Measurements from ENCODE around the gene TSHZ2. TPM values are rescaled to one million over a fixed set of nuclear protein-coding genes. Genes with fewer than 3 reads are reported as not detected.

TSHZ2 gene
- polyA plus RNA-seq, 1 donor from 2014 or later = 4.6 TPM

DNA sequence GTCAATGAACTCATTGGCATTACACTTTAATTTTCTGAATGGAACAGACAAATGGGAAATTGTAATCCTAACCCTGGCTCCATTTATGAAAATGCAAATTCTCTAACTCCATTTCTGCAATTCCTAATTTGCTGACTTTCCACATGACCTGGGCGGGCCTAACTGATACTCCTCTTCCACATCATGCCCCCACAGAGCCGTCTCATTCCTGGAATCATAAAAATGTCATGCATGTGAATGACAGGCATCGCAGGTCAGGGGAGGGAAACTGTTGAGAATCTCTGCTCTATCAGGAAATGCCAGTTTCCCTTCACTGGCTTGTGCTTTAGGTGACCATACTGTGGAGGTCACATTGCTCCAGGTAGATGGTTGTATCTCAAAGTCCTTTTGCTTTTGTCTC is 456.4 kb downstream of the TSHZ2 start:
- H3K27ac ChIP-seq (ENCODE audit: low read length) = no peak overlapping the region
- no peaks in the 10 kb centered on the region for H3K9me3 ChIP-seq (ENCODE audit: low read length)
- no peak overlapping the region for H3K4me3 ChIP-seq (ENCODE audit: low read length)
- no peaks in the 10 kb centered on the region for H3F3A ChIP-seq (ENCODE audit: insufficient read depth, low read length, poor library complexity, severe bottlenecking)
- H3K9ac ChIP-seq (ENCODE audit: low read length) = no peak overlapping the region
- no peaks in the 10 kb centered on the region for H3K79me2 ChIP-seq (replicated peaks; ENCODE audit: insufficient read depth, low read length)
- no peaks in the 10 kb centered on the region for H4K20me1 ChIP-seq (ENCODE audit: insufficient read depth)
- no peaks in the 10 kb centered on the region for H3K36me3 ChIP-seq (ENCODE audit: insufficient read depth, low read length)
- no peaks in the 10 kb centered on the region for H3K27me3 ChIP-seq (ENCODE audit: insufficient read depth, low read depth, low read length)
- no peak overlapping the region for H3K4me2 ChIP-seq (ENCODE audit: low read length)
- no peak overlapping the region for H2AFZ ChIP-seq (ENCODE audit: low read depth, low read length)
- TF ChIP-seq POLR2AphosphoS5 (IDR thresholded peaks at IDR 0.05) (no peak), RAD21 (conservative IDR thresholded peaks at IDR 0.05) (no peak), EZH2 (IDR thresholded peaks at IDR 0.05; ENCODE audit: borderline replicate concordance, insufficient read depth, low read length, poor library complexity, severe bottlenecking) (no peak), MXI1 (conservative IDR thresholded peaks at IDR 0.05; ENCODE audit: poor library complexity, severe bottlenecking) (no peak), SMC3 (conservative IDR thresholded peaks at IDR 0.05; ENCODE audit: poor library complexity) (no peak), TAF1 (IDR thresholded peaks at IDR 0.05; ENCODE audit: low read depth) (no peak), EP300 (conservative IDR thresholded peaks at IDR 0.05; ENCODE audit: poor library complexity, severe bottlenecking) (no peak)
- TF ChIP-seq, protein P1, sequence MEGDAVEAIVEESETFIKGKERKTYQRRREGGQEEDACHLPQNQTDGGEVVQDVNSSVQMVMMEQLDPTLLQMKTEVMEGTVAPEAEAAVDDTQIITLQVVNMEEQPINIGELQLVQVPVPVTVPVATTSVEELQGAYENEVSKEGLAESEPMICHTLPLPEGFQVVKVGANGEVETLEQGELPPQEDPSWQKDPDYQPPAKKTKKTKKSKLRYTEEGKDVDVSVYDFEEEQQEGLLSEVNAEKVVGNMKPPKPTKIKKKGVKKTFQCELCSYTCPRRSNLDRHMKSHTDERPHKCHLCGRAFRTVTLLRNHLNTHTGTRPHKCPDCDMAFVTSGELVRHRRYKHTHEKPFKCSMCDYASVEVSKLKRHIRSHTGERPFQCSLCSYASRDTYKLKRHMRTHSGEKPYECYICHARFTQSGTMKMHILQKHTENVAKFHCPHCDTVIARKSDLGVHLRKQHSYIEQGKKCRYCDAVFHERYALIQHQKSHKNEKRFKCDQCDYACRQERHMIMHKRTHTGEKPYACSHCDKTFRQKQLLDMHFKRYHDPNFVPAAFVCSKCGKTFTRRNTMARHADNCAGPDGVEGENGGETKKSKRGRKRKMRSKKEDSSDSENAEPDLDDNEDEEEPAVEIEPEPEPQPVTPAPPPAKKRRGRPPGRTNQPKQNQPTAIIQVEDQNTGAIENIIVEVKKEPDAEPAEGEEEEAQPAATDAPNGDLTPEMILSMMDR (IDR thresholded peaks at IDR 0.05; ENCODE audit: poor library complexity, severe bottlenecking) = no peak
- TF ChIP-seq, protein P2, sequence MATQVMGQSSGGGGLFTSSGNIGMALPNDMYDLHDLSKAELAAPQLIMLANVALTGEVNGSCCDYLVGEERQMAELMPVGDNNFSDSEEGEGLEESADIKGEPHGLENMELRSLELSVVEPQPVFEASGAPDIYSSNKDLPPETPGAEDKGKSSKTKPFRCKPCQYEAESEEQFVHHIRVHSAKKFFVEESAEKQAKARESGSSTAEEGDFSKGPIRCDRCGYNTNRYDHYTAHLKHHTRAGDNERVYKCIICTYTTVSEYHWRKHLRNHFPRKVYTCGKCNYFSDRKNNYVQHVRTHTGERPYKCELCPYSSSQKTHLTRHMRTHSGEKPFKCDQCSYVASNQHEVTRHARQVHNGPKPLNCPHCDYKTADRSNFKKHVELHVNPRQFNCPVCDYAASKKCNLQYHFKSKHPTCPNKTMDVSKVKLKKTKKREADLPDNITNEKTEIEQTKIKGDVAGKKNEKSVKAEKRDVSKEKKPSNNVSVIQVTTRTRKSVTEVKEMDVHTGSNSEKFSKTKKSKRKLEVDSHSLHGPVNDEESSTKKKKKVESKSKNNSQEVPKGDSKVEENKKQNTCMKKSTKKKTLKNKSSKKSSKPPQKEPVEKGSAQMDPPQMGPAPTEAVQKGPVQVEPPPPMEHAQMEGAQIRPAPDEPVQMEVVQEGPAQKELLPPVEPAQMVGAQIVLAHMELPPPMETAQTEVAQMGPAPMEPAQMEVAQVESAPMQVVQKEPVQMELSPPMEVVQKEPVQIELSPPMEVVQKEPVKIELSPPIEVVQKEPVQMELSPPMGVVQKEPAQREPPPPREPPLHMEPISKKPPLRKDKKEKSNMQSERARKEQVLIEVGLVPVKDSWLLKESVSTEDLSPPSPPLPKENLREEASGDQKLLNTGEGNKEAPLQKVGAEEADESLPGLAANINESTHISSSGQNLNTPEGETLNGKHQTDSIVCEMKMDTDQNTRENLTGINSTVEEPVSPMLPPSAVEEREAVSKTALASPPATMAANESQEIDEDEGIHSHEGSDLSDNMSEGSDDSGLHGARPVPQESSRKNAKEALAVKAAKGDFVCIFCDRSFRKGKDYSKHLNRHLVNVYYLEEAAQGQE (IDR thresholded peaks at IDR 0.05; ENCODE audit: borderline replicate concordance) = no peak
- H3K9me2 ChIP-seq (ENCODE audit: insufficient read depth, low read length) = no peaks in the 10 kb centered on the region

DNA sequence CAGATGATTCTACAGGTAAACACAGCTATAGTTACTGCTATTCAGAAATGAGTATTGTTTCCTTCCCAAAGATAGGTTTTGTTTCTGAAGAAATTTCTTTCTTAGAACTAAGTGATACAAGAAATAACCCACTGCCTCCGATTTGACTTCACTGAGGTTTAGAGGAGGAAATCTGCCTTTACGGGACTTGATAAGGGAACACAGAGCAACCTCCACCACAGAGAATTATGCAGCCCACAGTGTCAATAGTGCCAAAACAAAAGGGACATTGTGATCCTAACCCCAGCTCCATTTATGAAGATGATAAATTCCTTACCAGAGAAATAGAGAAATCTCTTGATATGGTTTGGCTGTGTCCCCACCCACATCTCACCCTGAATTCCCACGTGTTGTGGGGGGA is 456.8 kb downstream of the TSHZ2 start:
- Histone ChIP-seq H2AFZ (ENCODE audit: low read depth, low read length) (no peak overlapping the region), H3K27ac (ENCODE audit: low read length) (no peak overlapping the region), H3F3A (ENCODE audit: insufficient read depth, low read length, poor library complexity, severe bottlenecking) (no peaks in the 10 kb centered on the region), H3K9me3 (ENCODE audit: low read length) (no peaks in the 10 kb centered on the region), H3K79me2 (replicated peaks; ENCODE audit: insufficient read depth, low read length) (no peaks in the 10 kb centered on the region), H4K20me1 (ENCODE audit: insufficient read depth) (no peaks in the 10 kb centered on the region), H3K4me2 (ENCODE audit: low read length) (no peak overlapping the region), H3K27me3 (ENCODE audit: insufficient read depth, low read depth, low read length) (no peaks in the 10 kb centered on the region), H3K9me2 (ENCODE audit: insufficient read depth, low read length) (no peaks in the 10 kb centered on the region), H3K36me3 (ENCODE audit: insufficient read depth, low read length) (no peaks in the 10 kb centered on the region), H3K4me3 (ENCODE audit: low read length) (no peak overlapping the region), H3K9ac (ENCODE audit: low read length) (no peak overlapping the region)
- no peak for TF ChIP-seq MXI1 (conservative IDR thresholded peaks at IDR 0.05; ENCODE audit: poor library complexity, severe bottlenecking)
- no peak for TF ChIP-seq TAF1 (IDR thresholded peaks at IDR 0.05; ENCODE audit: low read depth)
- TF ChIP-seq SMC3 (conservative IDR thresholded peaks at IDR 0.05; ENCODE audit: poor library complexity) = no peak
- TF ChIP-seq, protein P1 (IDR thresholded peaks at IDR 0.05; ENCODE audit: poor library complexity, severe bottlenecking) = no peak
- no peak for TF ChIP-seq RAD21 (conservative IDR thresholded peaks at IDR 0.05)
- no peak for TF ChIP-seq POLR2AphosphoS5 (IDR thresholded peaks at IDR 0.05)
- no peak for TF ChIP-seq EZH2 (IDR thresholded peaks at IDR 0.05; ENCODE audit: borderline replicate concordance, insufficient read depth, low read length, poor library complexity, severe bottlenecking)
- TF ChIP-seq, protein P2 (IDR thresholded peaks at IDR 0.05; ENCODE audit: borderline replicate concordance) = no peak
- TF ChIP-seq EP300 (conservative IDR thresholded peaks at IDR 0.05; ENCODE audit: poor library complexity, severe bottlenecking) = no peak
